MM.1S (cell line): ENCODE measurements around the gene MISP3.
A peak's percentile ranks its signal among the peaks of the same experiment; 100 is the strongest.

Source experiments
- DNase-seq: peaks from one replicate; pipeline ENCODE4 v3.0.0-alpha.2; 2015
- H2AFZ ChIP-seq: fragments of 300-600 bp; sonication (generic); 2 replicates; pipeline ENCODE4 v1.6.0; 2016; ENCODE audit warnings: antibody characterized with exemption, low read length
- H3F3A ChIP-seq: fragments of 300-600 bp; sonication (generic); 2 replicates; pipeline ENCODE4 v1.6.1; 2016; ENCODE audit warnings: mild to moderate bottlenecking, antibody characterized with exemption, low read length, moderate library complexity, mixed read lengths; ENCODE audit not compliant: insufficient read depth
- H3K27ac ChIP-seq: fragments of 300-600 bp; sonication (generic); 2 replicates; pipeline ENCODE4 v1.5.1; 2016; ENCODE audit warnings: mild to moderate bottlenecking, low read length
- H3K27me3 ChIP-seq: fragments of 300-600 bp; sonication (generic); replicated peaks from 2 replicates; pipeline ENCODE4 v1.6.0; 2016; ENCODE audit warnings: low read length; ENCODE audit not compliant: insufficient read depth
- H3K36me3 ChIP-seq: fragments of 300-600 bp; sonication (generic); replicated peaks from 2 replicates; pipeline ENCODE4 v1.6.1; 2016; ENCODE audit warnings: mild to moderate bottlenecking, low read length, mixed read lengths; ENCODE audit not compliant: insufficient read depth
- H3K4me1 ChIP-seq: fragments of 300-600 bp; sonication (generic); 2 replicates; pipeline ENCODE4 v1.6.1; 2016; ENCODE audit warnings: low read length, mixed read lengths
- H3K4me2 ChIP-seq: fragments of 300-600 bp; sonication (generic); 2 replicates; pipeline ENCODE4 v1.6.0; 2016; ENCODE audit warnings: low read depth, low read length
- H3K4me3 ChIP-seq: fragments of 300-600 bp; sonication (generic); 2 replicates; pipeline ENCODE4 v1.5.1; 2016; ENCODE audit warnings: low read length, mixed read lengths
- H3K79me2 ChIP-seq: fragments of 300-600 bp; sonication (generic); 2 replicates; pipeline ENCODE4 v1.6.1; 2016; ENCODE audit warnings: mixed run types, low read length, mixed read lengths
- H3K9ac ChIP-seq: fragments of 300-600 bp; sonication (generic); 2 replicates; pipeline ENCODE4 v1.6.1; 2016; ENCODE audit warnings: low read length, mixed read lengths
- H3K9me2 ChIP-seq: fragments of 300-600 bp; sonication (generic); replicated peaks from 2 replicates; pipeline ENCODE4 v1.6.1; 2016; ENCODE audit warnings: mild to moderate bottlenecking, low read length, mixed read lengths; ENCODE audit not compliant: insufficient read depth
- H3K9me3 ChIP-seq: fragments of 300-600 bp; sonication (generic); replicated peaks from 2 replicates; pipeline ENCODE4 v1.6.1; 2016; ENCODE audit warnings: mild to moderate bottlenecking, low read length, mixed read lengths; ENCODE audit not compliant: insufficient read depth
- H4K20me1 ChIP-seq: fragments of 300-600 bp; sonication (generic); 2 replicates; pipeline ENCODE4 v1.6.1; 2016; ENCODE audit warnings: mild to moderate bottlenecking, low read length, moderate library complexity, mixed read lengths; ENCODE audit not compliant: insufficient read depth
- EZH2 ChIP-seq: fragments of 300-600 bp; sonication (generic); optimal IDR thresholded peaks from 2 replicates; pipeline ENCODE3; 2017; ENCODE audit warnings: low read depth, mild to moderate bottlenecking, antibody characterized with exemption, low read length, mixed read lengths
- EZH2phosphoT487 ChIP-seq: fragments of 300-600 bp; sonication (generic); IDR thresholded peaks from 2 replicates; pipeline ENCODE4 v1.6.1; 2018; ENCODE audit warnings: antibody characterized with exemption, low read length
- TF ChIP-seq, protein P1 (sequence below): fragments of 300-600 bp; sonication (generic); IDR thresholded peaks from 2 replicates; pipeline ENCODE4 v1.5.1; 2016; ENCODE audit warnings: antibody characterized with exemption, low read length, mixed read lengths

MISP3 gene

DNA sequence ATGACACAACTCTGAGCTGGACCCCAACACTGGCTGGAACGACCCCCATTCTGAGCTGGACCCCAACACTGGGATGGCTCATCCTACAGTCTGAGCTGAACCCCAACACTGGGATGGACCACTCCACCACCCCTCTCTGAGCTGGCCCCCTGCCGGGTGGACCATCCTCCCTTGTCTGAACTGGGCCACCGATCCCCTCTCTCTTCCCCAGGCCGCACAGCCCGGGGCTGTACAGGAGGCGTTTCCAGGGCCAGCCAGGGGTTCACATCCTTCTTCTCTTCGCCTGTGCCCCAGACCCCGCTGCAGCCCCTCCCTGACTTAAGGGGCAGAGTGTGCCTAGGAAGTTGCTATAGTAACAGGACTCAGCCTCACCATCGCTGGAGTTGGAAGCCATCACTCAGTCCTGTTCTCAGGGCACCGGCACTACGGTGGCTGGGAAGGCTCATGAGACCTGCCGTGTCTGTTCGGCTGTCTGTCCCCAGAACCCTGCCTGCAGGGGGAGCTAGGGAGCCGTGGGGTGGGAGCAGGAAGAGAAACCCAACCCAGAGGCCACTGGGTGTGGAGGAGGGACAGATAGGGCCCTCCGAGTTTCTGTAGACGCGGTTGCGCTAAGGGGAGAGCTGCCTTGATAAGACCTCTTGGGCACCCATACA, 41.3 kb downstream of the MISP3 start:
- DNase-seq = no peak
- H3F3A ChIP-seq = peaks cover 9% of the 10 kb centered on the region
- H3K9me2 ChIP-seq = no peaks in the 10 kb centered on the region
- H3K9ac ChIP-seq = no peak overlapping the region
- H3K4me1 ChIP-seq = peaks cover 24% of the 10 kb centered on the region
- TF ChIP-seq, protein P1, sequence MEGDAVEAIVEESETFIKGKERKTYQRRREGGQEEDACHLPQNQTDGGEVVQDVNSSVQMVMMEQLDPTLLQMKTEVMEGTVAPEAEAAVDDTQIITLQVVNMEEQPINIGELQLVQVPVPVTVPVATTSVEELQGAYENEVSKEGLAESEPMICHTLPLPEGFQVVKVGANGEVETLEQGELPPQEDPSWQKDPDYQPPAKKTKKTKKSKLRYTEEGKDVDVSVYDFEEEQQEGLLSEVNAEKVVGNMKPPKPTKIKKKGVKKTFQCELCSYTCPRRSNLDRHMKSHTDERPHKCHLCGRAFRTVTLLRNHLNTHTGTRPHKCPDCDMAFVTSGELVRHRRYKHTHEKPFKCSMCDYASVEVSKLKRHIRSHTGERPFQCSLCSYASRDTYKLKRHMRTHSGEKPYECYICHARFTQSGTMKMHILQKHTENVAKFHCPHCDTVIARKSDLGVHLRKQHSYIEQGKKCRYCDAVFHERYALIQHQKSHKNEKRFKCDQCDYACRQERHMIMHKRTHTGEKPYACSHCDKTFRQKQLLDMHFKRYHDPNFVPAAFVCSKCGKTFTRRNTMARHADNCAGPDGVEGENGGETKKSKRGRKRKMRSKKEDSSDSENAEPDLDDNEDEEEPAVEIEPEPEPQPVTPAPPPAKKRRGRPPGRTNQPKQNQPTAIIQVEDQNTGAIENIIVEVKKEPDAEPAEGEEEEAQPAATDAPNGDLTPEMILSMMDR = peak; percentile 48
- TF ChIP-seq EZH2 (no peak), EZH2phosphoT487 (no peak)
- no peaks in the 10 kb centered on the region for H3K27me3 ChIP-seq
- H3K27ac ChIP-seq = no peak overlapping the region
- H3K9me3 ChIP-seq = no peaks in the 10 kb centered on the region
- no peaks in the 10 kb centered on the region for H4K20me1 ChIP-seq
- H3K4me2 ChIP-seq = no peak overlapping the region
- H3K4me3 ChIP-seq = no peak overlapping the region
- peaks cover 59% of the 10 kb centered on the region for H3K79me2 ChIP-seq
- H3K36me3 ChIP-seq = no peaks in the 10 kb centered on the region
- no peak overlapping the region for H2AFZ ChIP-seq

DNA sequence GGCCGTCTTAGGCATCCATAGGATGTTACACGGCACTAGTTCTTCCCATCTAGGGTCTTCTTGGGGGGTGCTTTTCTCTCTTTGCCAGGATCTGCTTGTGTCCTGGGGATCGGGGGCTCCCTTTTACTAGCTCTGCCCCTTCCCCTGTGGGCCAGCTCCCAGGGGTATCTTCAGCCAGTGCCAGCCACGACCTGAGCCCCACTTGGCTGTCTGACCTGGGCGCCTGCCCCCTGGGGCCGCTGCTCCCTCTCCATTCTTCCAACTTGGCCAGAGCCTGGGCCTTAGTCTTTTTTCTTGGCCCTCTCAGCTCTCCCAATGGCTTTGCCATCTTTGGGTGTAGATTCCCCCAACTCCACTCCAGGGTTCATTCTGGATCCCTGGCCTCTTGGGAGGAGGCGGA, 41.9 kb downstream of the MISP3 start:
- H3K79me2 ChIP-seq = peaks cover 57% of the 10 kb centered on the region
- H4K20me1 ChIP-seq = no peaks in the 10 kb centered on the region
- H3K27me3 ChIP-seq = no peaks in the 10 kb centered on the region
- TF ChIP-seq EZH2phosphoT487 (no peak), EZH2 (no peak)
- TF ChIP-seq, protein P1 = no peak
- no peak for DNase-seq
- H3K27ac ChIP-seq = no peak overlapping the region
- H3K9me3 ChIP-seq = no peaks in the 10 kb centered on the region
- no peaks in the 10 kb centered on the region for H3K36me3 ChIP-seq
- no peaks in the 10 kb centered on the region for H3K9me2 ChIP-seq
- H3K4me1 ChIP-seq = peaks cover 24% of the 10 kb centered on the region
- H3F3A ChIP-seq = peaks cover 14% of the 10 kb centered on the region
- H3K4me2 ChIP-seq = no peak overlapping the region
- H3K9ac ChIP-seq = no peak overlapping the region
- no peak overlapping the region for H2AFZ ChIP-seq
- no peak overlapping the region for H3K4me3 ChIP-seq

DNA sequence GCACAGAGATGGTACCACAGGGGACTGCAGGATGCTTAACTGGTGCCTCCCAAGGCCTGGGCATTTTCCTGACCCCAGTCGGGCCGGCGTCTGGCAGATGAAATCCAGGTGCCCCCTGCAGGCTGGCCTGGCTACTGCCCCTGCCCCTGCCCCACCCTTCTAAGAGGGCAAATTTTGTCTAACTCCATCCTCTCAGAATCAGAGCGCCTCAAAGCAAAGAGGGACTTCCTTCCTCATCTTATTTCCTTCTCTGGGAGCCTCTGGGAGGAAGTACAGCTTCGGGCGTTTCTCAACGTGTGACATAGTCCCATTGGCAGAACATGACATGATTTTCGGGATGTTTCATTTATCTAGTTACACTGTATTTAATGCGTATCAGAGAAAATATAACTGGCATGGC, 42.3 kb downstream of the MISP3 start:
- H3K4me2 ChIP-seq = no peak overlapping the region

More for the DNA sequence above, 42.3 kb downstream of the MISP3 start:
- Histone ChIP-seq H3K9me2 (no peaks in the 10 kb centered on the region), H3K9ac (no peak overlapping the region), H2AFZ (no peak overlapping the region), H3K79me2 (peaks cover 57% of the 10 kb centered on the region), H3K27ac (no peak overlapping the region), H3K4me1 (peaks cover 24% of the 10 kb centered on the region), H3K4me3 (no peak overlapping the region), H3K9me3 (no peaks in the 10 kb centered on the region), H3K27me3 (no peaks in the 10 kb centered on the region), H3F3A (peaks cover 18% of the 10 kb centered on the region), H4K20me1 (no peaks in the 10 kb centered on the region), H3K36me3 (no peaks in the 10 kb centered on the region)
- TF ChIP-seq, protein P1 = peak; percentile 61
- no peak for TF ChIP-seq EZH2
- DNase-seq = peak; percentile 47
